Right lobe of liver (tissue), 6 donors: ENCODE measurements around the gene GPC6. TPM values are rescaled to one million over a fixed set of nuclear protein-coding genes. Genes with fewer than 3 reads are reported as not detected.

ENCODE experiments used
- ATAC-seq, 4 donors: fragments of 200-7000 bp; cut with Tn5 transposase; one replicate each; pipeline ENCODE4 v1.9.1; 2020; ENCODE audit warnings: mild to moderate bottlenecking in 4 of 4, moderate library complexity in 4 of 4
- DNase-seq, 3 donors: peaks; one replicate each; pipeline ENCODE4 v3.0.0-alpha.2; 2020
- H3K27ac ChIP-seq, 3 donors: fragments of 200-600 bp; one replicate each; pipeline ENCODE4 v1.8.0; 2022
- H3K27me3 ChIP-seq, 2 donors: fragments of 200-600 bp; one replicate each; pipeline ENCODE4 v1.8.0; 2022
- H3K36me3 ChIP-seq, 4 donors: fragments of 200-600 bp; sonication (generic) in 1 of 4; one replicate each; pipeline versions ENCODE4 v1.5.1 to v1.8.0; 2017 to 2022; ENCODE audit warnings: control low read depth in 1 of 4
- H3K4me1 ChIP-seq, 4 donors: fragments of 200-600 bp; sonication (generic) in 1 of 4; one replicate each; pipeline versions ENCODE4 v1.5.1 to v1.8.0; 2017 to 2022; ENCODE audit warnings: control low read depth in 1 of 4
- H3K4me3 ChIP-seq, 3 donors: fragments of 200-600 bp; one replicate each; pipeline ENCODE4 v1.8.0; 2022
- H3K9me3 ChIP-seq, 4 donors: fragments of 200-600 bp; sonication (generic) in 1 of 4; one replicate each; pipeline versions ENCODE4 v1.5.1 to v1.8.0; 2017 to 2022; ENCODE audit warnings: control low read depth in 1 of 4
- POLR2A ChIP-seq: fragments of 450-650 bp; IDR thresholded peaks from one replicate; pipeline ENCODE4 v1.6.1; 2017; ENCODE audit warnings: antibody characterized with exemption, mild to moderate bottlenecking
- WGBS: methylation state at CpG from one replicate; pipeline ENCODE4 v1.1.6; 2018; ENCODE audit warnings: low coverage, low lambda C conversion rate; ENCODE audit not compliant: insufficient coverage; ENCODE audit errors: missing lambda C conversion rate; 5-methylcytosine and 5-hydroxymethylcytosine counted together
- intact Hi-C, 2 donors: fragments of 100-400 bp; cut with DNase I; formaldehyde crosslinking; loops; one replicate each; pipeline versions ENCODE4 v1.11.2 to v1.14.1; 2022
- total RNA-seq, 6 experiments: library from RNA; depleted of rRNA in 2 of 6; stranded (reverse); fragments of >200 nt in 2 of 6; fragmentation: NEBNext Ultra II Directional in 3 of 6; extraction: Animal tissue kit (Norgen Biotek cat#: 25700) in 3 of 6; gene quantifications; one replicate each; pipeline versions ENCODE4 v1.1.0 to v1.2.4, GENCODE V29; 2016 to 2023
- TF ChIP-seq, protein P1 (sequence below), 4 donors: fragments of 200-600 bp in 3 of 4; fragments of 450-650 bp in 1 of 4; IDR thresholded peaks; one replicate each; pipeline versions ENCODE4 v1.5.1 to v1.8.0; 2016 to 2022; ENCODE audit warnings: antibody characterized with exemption in 4 of 4, mild to moderate bottlenecking in 2 of 4
- donor health status: DM: no; HTN: yes; CAD: no.
- donor health status: DM: no; HTN: no; CAD: no.
- donor health status: DM: no; HTN: no; CAD: no.
- donor health status: DM: no; HTN: yes; CAD: no.
- donor health status: DM: no; HTN: yes; CAD: no.

The GPC6 gene
- total RNA-seq, 6 experiments from 2014 or later: 18.6 to 30.1 (median 20.2) TPM

GRCh38 chr13:93418398-93418797 is 191.8 kb downstream of the GPC6 start:
- H3K27me3 ChIP-seq: no peaks in the 10 kb centered on the region
- ATAC-seq: no peak
- H3K9me3 ChIP-seq: no peaks in the 10 kb centered on the region
- H3K4me3 ChIP-seq: no peak overlapping the region
- H3K4me1 ChIP-seq: no peaks in the 10 kb centered on the region
- H3K27ac ChIP-seq: no peak overlapping the region
- no peaks in the 10 kb centered on the region for H3K36me3 ChIP-seq
- DNase-seq: no peak
- intact Hi-C loops: no loop called here
- TF ChIP-seq, protein P1, sequence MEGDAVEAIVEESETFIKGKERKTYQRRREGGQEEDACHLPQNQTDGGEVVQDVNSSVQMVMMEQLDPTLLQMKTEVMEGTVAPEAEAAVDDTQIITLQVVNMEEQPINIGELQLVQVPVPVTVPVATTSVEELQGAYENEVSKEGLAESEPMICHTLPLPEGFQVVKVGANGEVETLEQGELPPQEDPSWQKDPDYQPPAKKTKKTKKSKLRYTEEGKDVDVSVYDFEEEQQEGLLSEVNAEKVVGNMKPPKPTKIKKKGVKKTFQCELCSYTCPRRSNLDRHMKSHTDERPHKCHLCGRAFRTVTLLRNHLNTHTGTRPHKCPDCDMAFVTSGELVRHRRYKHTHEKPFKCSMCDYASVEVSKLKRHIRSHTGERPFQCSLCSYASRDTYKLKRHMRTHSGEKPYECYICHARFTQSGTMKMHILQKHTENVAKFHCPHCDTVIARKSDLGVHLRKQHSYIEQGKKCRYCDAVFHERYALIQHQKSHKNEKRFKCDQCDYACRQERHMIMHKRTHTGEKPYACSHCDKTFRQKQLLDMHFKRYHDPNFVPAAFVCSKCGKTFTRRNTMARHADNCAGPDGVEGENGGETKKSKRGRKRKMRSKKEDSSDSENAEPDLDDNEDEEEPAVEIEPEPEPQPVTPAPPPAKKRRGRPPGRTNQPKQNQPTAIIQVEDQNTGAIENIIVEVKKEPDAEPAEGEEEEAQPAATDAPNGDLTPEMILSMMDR (IDR thresholded peaks at IDR 0.05): no peak
- no peak for TF ChIP-seq POLR2A
- 94% methylated on average over 8 of the region's 8 CpGs for WGBS

DNA sequence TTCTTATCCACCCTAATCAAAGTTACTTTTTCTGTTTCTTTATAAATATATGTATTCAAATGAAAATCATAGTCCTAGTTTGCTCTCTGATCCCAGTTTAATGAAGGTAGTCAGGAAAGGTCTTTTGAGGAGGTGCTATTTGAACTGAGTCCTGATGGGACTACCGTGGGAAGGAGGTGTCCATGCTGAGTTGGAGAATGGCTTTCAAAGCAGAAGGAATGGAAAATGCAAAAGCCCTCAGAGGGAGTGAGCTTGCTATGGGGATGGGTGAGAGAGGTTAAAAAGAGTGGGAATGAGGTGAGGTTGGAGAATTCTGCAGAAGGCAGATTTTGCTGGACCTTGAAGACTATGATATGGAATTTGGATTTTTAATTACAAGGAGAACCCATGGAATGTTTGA is 193.6 kb downstream of the GPC6 start:
- no peaks in the 10 kb centered on the region for H3K4me1 ChIP-seq
- no peak for DNase-seq
- no peak for ATAC-seq
- 25% methylated on average over 1 of the region's 1 CpG for WGBS
- TF ChIP-seq, protein P1 (IDR thresholded peaks at IDR 0.05): no peak
- no peak for TF ChIP-seq POLR2A
- H3K27ac ChIP-seq: no peak overlapping the region
- H3K27me3 ChIP-seq: no peaks in the 10 kb centered on the region
- no peaks in the 10 kb centered on the region for H3K9me3 ChIP-seq
- intact Hi-C loops: no loop called here
- H3K4me3 ChIP-seq: no peak overlapping the region
- no peaks in the 10 kb centered on the region for H3K36me3 ChIP-seq

DNA sequence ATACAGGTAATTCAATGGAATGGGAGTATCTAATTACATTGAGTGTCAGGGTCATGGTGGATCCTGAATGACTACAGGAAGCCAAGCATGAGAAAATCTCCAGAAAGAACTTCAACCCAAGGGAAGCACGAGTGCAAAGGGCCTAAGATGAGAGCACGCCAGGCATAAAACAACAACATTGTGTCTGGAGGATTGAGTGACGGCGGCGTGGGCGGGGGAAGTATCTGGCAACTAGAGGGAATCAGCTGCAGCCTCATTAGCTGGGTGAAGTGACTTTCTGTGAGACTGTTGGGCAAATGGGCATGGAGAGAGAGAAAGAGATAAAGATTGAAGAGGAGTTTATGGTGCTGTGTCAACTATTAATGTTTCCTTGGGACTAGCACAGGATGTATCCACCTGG is 194.3 kb downstream of the GPC6 start:
- intact Hi-C loops: no loop called here
- DNase-seq (no peak), ATAC-seq (no peak)
- Histone ChIP-seq H3K27ac (no peak overlapping the region), H3K4me1 (no peaks in the 10 kb centered on the region), H3K36me3 (no peaks in the 10 kb centered on the region), H3K9me3 (no peaks in the 10 kb centered on the region), H3K27me3 (no peaks in the 10 kb centered on the region), H3K4me3 (no peak overlapping the region)
- 91% methylated on average over 5 of the region's 6 CpGs for WGBS
- TF ChIP-seq POLR2A: no peak
- TF ChIP-seq, protein P1 (IDR thresholded peaks at IDR 0.05): no peak

GRCh38 chr13:93422980-93423543 is 196.5 kb downstream of the GPC6 start:
- no peaks in the 10 kb centered on the region for H3K36me3 ChIP-seq
- H3K4me1 ChIP-seq: no peaks in the 10 kb centered on the region
- intact Hi-C loops: no loop called here
- DNase-seq (no peak), ATAC-seq (no peak)
- no peak overlapping the region for H3K4me3 ChIP-seq
- TF ChIP-seq, protein P1 (IDR thresholded peaks at IDR 0.05): no peak
- no peaks in the 10 kb centered on the region for H3K9me3 ChIP-seq
- H3K27ac ChIP-seq: no peak overlapping the region
- H3K27me3 ChIP-seq: no peaks in the 10 kb centered on the region
- WGBS: 61% methylated on average over 2 of the region's 2 CpGs

GRCh38 chr13:93425411-93425810 is 198.8 kb downstream of the GPC6 start:
- WGBS: 85% methylated on average over 3 of the region's 3 CpGs
- no peak overlapping the region for H3K4me3 ChIP-seq
- intact Hi-C loops: no loop called here
- H3K9me3 ChIP-seq: no peaks in the 10 kb centered on the region
- H3K4me1 ChIP-seq: no peaks in the 10 kb centered on the region
- H3K36me3 ChIP-seq: no peaks in the 10 kb centered on the region
- ATAC-seq: no peak
- TF ChIP-seq POLR2A: no peak
- TF ChIP-seq, protein P1 (IDR thresholded peaks at IDR 0.05): no peak
- no peaks in the 10 kb centered on the region for H3K27me3 ChIP-seq
- no peak overlapping the region for H3K27ac ChIP-seq
- no peak for DNase-seq
